ENCODE data around the gene EPHA8. TPM values are rescaled to one million over a fixed set of nuclear protein-coding genes. Genes with fewer than 3 reads are reported as not detected.

The EPHA8 gene
- not detected for total RNA-seq

DNA sequence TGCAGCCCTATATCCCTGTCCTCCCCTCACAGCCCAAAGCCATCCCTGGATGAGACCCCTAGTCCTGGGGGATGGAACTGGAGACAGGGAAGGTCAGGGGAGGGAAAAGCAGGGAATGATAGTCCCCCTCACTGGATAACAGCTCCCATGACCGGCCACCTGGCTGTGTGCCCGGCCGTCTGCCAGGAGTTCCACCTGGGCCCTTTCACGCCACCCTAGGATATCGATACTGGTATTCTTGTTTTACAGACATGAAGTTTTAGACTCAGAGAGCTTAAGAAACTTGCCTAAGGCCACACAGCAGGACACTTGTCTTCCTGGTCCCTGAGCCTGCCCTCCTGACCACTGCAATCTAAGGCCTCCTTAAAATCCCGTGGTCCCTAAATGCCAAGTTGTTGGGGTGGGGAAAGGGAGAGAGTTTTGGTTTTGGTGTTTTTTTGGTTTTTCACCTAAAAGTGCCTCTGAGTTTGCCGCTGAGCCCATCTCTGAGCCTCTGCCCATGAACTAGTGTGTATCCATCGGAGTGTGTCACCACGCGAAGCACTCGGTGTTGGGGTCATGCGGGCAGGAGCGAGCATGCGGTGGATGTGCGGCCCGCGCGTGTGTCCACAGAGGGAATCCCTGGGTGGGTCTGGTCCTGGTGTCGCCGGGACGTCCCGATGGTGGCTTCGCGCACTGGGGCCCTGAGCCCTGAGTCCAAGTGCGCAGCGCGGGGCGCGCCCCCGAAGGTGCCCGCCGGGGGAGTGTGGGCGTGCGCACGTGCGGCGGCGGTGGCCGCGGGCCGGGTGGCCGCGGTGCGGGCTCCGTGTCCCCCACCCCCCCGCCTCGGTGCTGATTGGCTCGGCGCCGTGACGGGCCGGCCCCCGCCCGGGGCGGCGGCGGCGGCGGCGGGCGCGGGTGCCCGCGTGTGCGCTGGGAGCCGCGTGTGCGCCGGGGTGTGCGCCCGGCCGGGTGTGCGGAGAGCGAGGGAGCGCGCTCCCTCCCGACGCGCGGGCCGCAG lies at the start of gene EPHA8:
Gene EPHA8 (plus strand): TSS at position 906 of the 1,000 bp plus-strand sequence. CDS start 147 bp downstream, outside the sequence.
- DNase-seq: no peak
- no peak within 1 kb of the TSS for H3K4me3 Mint-ChIP-seq
- H3K27me3 Mint-ChIP-seq: peaks cover 38% of the 10 kb centered on the region
- H3K9me3 Mint-ChIP-seq: no peaks in the 10 kb centered on the region
- no peaks in the 10 kb centered on the region for H3K36me3 Mint-ChIP-seq (ENCODE audit: low read depth)
- POLR2A ChIA-PET: no interaction called here
- peaks cover 1% of the 10 kb centered on the region for H3K4me1 Mint-ChIP-seq
- CTCF ChIA-PET: no interaction called here
- H3K27ac Mint-ChIP-seq: no peak within 1 kb of the TSS

- Mint-ChIP-seq H3K9me3 (no peaks in the 10 kb centered on the region), H3K4me1 (no peaks in the 10 kb centered on the region), H3K27ac (no peak overlapping the region), H3K36me3 (ENCODE audit: low read depth) (peaks cover 27% of the 10 kb centered on the region), H3K27me3 (no peaks in the 10 kb centered on the region), H3K4me3 (no peak overlapping the region)
- ChIA-PET CTCF (no interaction called here), POLR2A (no interaction called here)
- no peak for DNase-seq
Measured at GRCh38 chr1:22516906-22517571, 46.2 kb upstream of the EPHA8 start.

DNA sequence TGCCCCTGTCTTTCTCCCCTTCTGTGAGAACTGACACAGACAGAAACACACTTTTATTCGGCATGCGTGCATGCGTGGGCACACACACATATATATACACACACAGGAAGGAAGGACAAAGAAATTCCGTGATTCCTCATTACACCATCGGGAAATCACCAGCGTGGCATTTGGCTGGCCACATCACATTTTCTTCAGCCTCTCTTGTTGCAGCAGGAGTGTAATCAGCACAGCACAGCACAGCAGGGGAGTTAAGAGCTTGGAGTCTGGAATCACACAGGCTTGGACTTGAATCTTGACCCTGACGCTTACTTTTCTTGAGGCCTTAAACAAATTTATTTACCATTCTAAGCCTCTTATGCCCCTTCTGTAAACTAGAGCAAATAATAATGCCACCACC lies 45.3 kb upstream of the EPHA8 start:
- ChIA-PET CTCF (no interaction called here), POLR2A (no interaction called here)
- H3K27ac Mint-ChIP-seq: no peak overlapping the region
- H3K27me3 Mint-ChIP-seq: no peaks in the 10 kb centered on the region
- H3K9me3 Mint-ChIP-seq: no peaks in the 10 kb centered on the region
- DNase-seq: no peak
- no peaks in the 10 kb centered on the region for H3K4me1 Mint-ChIP-seq
- H3K4me3 Mint-ChIP-seq: no peak overlapping the region
- peaks cover 28% of the 10 kb centered on the region for H3K36me3 Mint-ChIP-seq (ENCODE audit: low read depth)

DNA sequence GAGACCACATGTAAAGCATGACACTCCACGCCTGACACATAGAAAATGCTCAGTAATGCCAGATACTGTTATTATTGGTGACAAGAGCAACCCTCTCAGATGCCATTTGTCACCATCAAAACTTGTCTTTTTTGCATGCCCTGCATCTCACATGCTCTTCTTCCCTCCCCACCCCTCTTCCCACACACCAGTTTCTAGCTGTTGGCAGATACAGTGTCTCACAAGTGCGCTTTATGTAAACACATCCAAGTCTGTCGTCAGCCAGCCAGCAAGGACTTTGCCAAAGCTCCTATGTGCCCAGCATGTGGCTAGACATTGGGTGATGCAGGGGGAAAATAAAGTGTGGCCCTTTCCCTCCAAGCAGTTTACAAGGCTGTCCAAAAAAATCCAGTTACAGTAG lies 44.9 kb upstream of the EPHA8 start:
- Mint-ChIP-seq H3K4me3 (no peak overlapping the region), H3K36me3 (ENCODE audit: low read depth) (peaks cover 27% of the 10 kb centered on the region), H3K9me3 (no peaks in the 10 kb centered on the region), H3K27me3 (no peaks in the 10 kb centered on the region), H3K4me1 (no peaks in the 10 kb centered on the region), H3K27ac (no peak overlapping the region)
- no peak for DNase-seq
- ChIA-PET CTCF (no interaction called here), POLR2A (no interaction called here)

DNA sequence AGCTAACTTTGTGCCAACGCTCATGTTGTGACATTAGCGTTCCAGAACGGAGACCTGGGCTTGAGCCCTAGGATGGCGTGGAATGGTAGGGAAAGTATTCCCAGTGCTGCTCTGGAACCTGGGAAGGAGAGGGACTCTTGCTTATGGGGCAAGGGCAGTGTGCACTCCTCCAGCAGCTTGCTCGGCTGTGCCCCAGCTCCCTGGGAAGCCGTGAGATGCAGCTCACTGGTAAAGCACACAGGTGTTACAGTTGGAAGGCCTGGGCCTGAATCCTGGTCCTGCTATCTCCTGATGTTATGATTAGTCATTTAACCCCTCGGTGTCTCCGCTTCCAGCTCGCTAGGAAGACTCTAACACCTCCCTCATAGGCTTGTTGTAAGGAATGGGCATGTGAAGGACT lies 42.4 kb upstream of the EPHA8 start:
- Mint-ChIP-seq H3K36me3 (ENCODE audit: low read depth) (peaks cover 25% of the 10 kb centered on the region), H3K4me1 (no peaks in the 10 kb centered on the region), H3K27ac (no peak overlapping the region), H3K4me3 (no peak overlapping the region), H3K9me3 (no peaks in the 10 kb centered on the region), H3K27me3 (no peaks in the 10 kb centered on the region)
- DNase-seq: no peak
- ChIA-PET CTCF (no interaction called here), POLR2A (no interaction called here)

DNA sequence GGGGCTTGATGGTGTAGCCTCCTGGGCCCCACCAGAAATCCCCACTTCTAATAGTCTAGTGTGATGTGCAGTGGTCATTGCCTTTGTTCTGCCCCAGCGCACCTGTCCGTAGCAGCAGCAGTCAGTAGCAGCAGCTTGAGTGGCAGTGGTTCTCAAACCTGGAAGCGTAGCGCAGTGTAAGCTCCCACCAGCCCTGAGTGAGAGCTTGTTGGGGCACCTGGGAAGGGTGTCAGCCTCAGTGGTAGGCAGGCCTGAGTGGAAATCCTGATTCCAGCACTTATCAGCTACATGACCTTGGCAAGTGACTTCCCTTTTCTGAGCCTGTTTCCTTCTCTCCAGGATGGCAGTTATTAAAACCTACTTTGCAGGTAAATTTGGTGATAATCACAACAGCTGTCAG lies 41.6 kb upstream of the EPHA8 start:
- ChIA-PET POLR2A (no interaction called here), CTCF (no interaction called here)
- Mint-ChIP-seq H3K36me3 (ENCODE audit: low read depth) (peaks cover 27% of the 10 kb centered on the region), H3K4me3 (no peak overlapping the region), H3K27me3 (no peaks in the 10 kb centered on the region), H3K27ac (no peak overlapping the region), H3K9me3 (no peaks in the 10 kb centered on the region), H3K4me1 (no peaks in the 10 kb centered on the region)
- no peak for DNase-seq

- no peak for DNase-seq
- no peaks in the 10 kb centered on the region for H3K9me3 Mint-ChIP-seq
- H3K4me1 Mint-ChIP-seq: no peaks in the 10 kb centered on the region
- H3K27ac Mint-ChIP-seq: no peak overlapping the region
- ChIA-PET CTCF (no interaction called here), POLR2A (no interaction called here)
- H3K36me3 Mint-ChIP-seq (ENCODE audit: low read depth): peaks cover 27% of the 10 kb centered on the region
- no peaks in the 10 kb centered on the region for H3K27me3 Mint-ChIP-seq
- no peak overlapping the region for H3K4me3 Mint-ChIP-seq
Measured at GRCh38 chr1:22522221-22522743, 41.0 kb upstream of the EPHA8 start.

DNA sequence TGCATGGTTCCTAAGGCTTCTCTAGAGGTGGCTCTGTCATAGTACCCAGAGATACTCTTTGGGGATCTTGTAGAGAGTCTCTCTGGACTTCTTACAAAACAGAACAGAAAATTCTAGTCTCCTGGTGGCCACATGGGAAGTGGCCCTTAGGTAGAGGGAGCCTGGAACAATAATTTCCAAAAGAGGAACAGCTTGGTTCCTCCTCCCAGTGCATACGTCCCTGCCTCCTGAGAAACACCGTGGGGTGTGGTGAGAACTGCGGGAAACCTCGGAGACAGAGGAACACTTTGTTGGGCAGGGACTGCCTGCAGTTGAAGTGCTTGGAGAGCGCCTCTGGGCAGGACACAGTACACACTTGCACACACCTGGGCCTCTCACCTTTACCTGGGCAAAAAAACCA lies 38.8 kb upstream of the EPHA8 start:
- Mint-ChIP-seq H3K4me3 (no peak overlapping the region), H3K27me3 (no peaks in the 10 kb centered on the region), H3K9me3 (no peaks in the 10 kb centered on the region), H3K36me3 (ENCODE audit: low read depth) (peaks cover 13% of the 10 kb centered on the region), H3K27ac (no peak overlapping the region), H3K4me1 (no peaks in the 10 kb centered on the region)
- CTCF ChIA-PET: interaction anchor here (0.9 kb wide), 1 partner anchor 20 kb away, joined by 3 read pairs; no protein-coding TSS in a partner anchor
- no peak for DNase-seq
- POLR2A ChIA-PET: no interaction called here

DNA sequence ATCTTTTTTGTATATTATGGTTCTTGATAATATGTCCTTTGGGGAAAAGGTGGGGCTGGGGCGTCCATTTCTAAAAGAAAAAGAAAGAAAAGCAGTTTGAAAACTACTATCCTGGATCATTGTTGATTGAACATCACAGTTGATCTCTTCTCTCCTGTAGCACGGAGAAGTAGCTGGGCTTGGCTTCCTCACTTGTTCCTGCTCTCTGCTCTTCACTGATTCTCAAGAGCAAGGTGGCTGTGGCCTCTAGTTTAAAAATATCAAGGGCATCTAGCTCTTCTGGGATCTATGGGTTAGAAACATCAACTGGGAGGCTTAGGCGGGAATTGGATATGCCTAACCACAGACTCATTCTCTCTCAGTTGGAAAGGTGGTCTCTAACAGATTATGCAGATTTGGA lies 38.1 kb upstream of the EPHA8 start:
- no peak for DNase-seq
- H3K27ac Mint-ChIP-seq: no peak overlapping the region
- H3K36me3 Mint-ChIP-seq (ENCODE audit: low read depth): peaks cover 12% of the 10 kb centered on the region
- ChIA-PET POLR2A (no interaction called here), CTCF (no interaction called here)
- H3K27me3 Mint-ChIP-seq: no peaks in the 10 kb centered on the region
- no peaks in the 10 kb centered on the region for H3K4me1 Mint-ChIP-seq
- no peaks in the 10 kb centered on the region for H3K9me3 Mint-ChIP-seq
- H3K4me3 Mint-ChIP-seq: no peak overlapping the region

- POLR2A ChIA-PET: no interaction called here
Measured at GRCh38 chr1:22525646-22526045, 37.6 kb upstream of the EPHA8 start.

GRCh38 chr1:22526098-22526497 lies 37.2 kb upstream of the EPHA8 start:
- Mint-ChIP-seq H3K27ac (no peak overlapping the region), H3K4me3 (no peak overlapping the region), H3K9me3 (no peaks in the 10 kb centered on the region), H3K4me1 (no peaks in the 10 kb centered on the region), H3K36me3 (ENCODE audit: low read depth) (peaks cover 10% of the 10 kb centered on the region), H3K27me3 (no peaks in the 10 kb centered on the region)
- DNase-seq: no peak
- ChIA-PET CTCF (no interaction called here), POLR2A (no interaction called here)

More at GRCh38 chr1:22525646-22526045, 37.6 kb upstream of the EPHA8 start:
- Mint-ChIP-seq H3K27me3 (no peaks in the 10 kb centered on the region), H3K36me3 (ENCODE audit: low read depth) (peaks cover 10% of the 10 kb centered on the region), H3K4me1 (no peaks in the 10 kb centered on the region), H3K4me3 (no peak overlapping the region), H3K27ac (no peak overlapping the region), H3K9me3 (no peaks in the 10 kb centered on the region)
- CTCF ChIA-PET: no interaction called here
- DNase-seq: no peak

DNA sequence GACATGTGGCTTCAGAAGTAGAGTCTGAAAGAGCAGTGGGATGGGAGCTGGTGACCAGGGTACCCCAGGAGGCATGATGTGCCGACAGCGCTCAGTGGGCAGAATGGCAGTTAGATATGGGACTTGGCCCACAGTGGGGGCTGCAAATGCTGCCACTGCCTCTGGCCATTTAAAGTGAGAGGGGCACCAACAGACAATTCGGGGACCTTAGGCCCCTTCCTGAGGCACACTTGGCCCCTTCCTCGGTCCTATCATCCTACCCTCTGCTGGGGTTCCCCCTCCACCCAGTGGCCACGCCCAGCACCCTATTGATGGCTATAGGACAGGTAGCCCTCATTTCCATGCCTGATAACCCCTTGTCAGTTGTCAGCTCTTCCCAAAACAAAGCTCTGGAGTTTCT lies 36.6 kb upstream of the EPHA8 start:
- H3K9me3 Mint-ChIP-seq: no peaks in the 10 kb centered on the region
- H3K4me1 Mint-ChIP-seq: no peaks in the 10 kb centered on the region
- H3K4me3 Mint-ChIP-seq: no peak overlapping the region
- H3K27me3 Mint-ChIP-seq: no peaks in the 10 kb centered on the region
- POLR2A ChIA-PET: no interaction called here
- no peak overlapping the region for H3K27ac Mint-ChIP-seq
- H3K36me3 Mint-ChIP-seq (ENCODE audit: low read depth): peaks cover 10% of the 10 kb centered on the region
- no peak for DNase-seq
- CTCF ChIA-PET: interaction anchor here (1.4 kb wide), 1 partner anchor 116 kb away, joined by 3 read pairs; no protein-coding TSS in a partner anchor

DNA sequence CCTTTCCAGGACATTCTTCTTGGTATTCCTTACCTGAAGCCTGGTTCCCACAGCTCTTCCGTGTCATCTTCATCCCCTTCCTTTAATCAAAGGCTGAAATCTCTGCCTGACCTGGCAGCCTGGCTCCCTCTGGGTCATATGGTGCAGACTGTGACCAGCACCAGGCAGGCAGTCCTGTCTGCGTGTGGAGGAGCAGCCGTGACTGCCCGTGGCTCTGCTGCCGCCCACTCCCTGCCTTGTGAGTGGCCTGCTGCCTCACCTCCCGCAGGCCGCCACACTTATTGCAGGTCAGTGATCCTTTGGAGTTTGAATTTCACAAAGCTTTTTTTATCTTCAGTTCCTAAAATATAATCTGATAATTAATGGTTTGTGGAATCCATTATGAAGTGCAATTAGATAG lies 36.2 kb upstream of the EPHA8 start:
- DNase-seq: no peak
- H3K27me3 Mint-ChIP-seq: no peaks in the 10 kb centered on the region
- H3K36me3 Mint-ChIP-seq (ENCODE audit: low read depth): peaks cover 6% of the 10 kb centered on the region
- ChIA-PET POLR2A (no interaction called here), CTCF (interaction anchor here (1.4 kb wide), 1 partner anchor 115 kb away, joined by 3 read pairs; no protein-coding TSS in a partner anchor)
- no peak overlapping the region for H3K27ac Mint-ChIP-seq
- no peaks in the 10 kb centered on the region for H3K4me1 Mint-ChIP-seq
- H3K9me3 Mint-ChIP-seq: no peaks in the 10 kb centered on the region
- no peak overlapping the region for H3K4me3 Mint-ChIP-seq

Measured in activated CD4-positive, alpha-beta memory T cell treated with anti-CD3 and anti-CD28 coated beads, Interleukin-2, amount 10 ng/mL, durations not matched to agents 7 days and 5 days (primary cell).